IMR-90 (cell line): Measurements from ENCODE around the gene PLEKHA4. TPM values are rescaled to one million over a fixed set of nuclear protein-coding genes. Genes with fewer than 3 reads are reported as not detected.

Source experiments
- ATAC-seq: fragments of 200-7000 bp; cut with Tn5 transposase; 2 replicates; pipeline ENCODE4 v1.9.1; 2020; ENCODE audit warnings: low read depth, mild to moderate bottlenecking, moderate library complexity
- BruUV-seq: library from RNA; stranded (reverse); fragments of 400-500 nt; replicated peaks from 2 replicates; lab custom pipeline; 2021; lab: Mats Ljungman, UMichigan
- CTCF ChIA-PET: fragments of 300-600 bp; formaldehyde crosslinking; extraction: SDS; loops from one replicate; lab custom pipeline; 2021; ENCODE audit warnings: antibody characterized with exemption; lab: Yijun Ruan, JAX
- POLR2A ChIA-PET: fragments of 300-600 bp; sonication (Branson Sonifier 250); formaldehyde crosslinking; loops from one replicate; lab custom pipeline; 2022; ENCODE audit warnings: antibody characterized with exemption; ENCODE audit not compliant: unreplicated experiment; lab: Charles Lee
- DNase-seq: peaks from one replicate; pipeline ENCODE4 v3.0.0; 2013
- H2AFZ ChIP-seq: replicated peaks from 2 replicates; pipeline ENCODE3; 2013; ENCODE audit warnings: low read length, mild to moderate bottlenecking; ENCODE audit not compliant: poor library complexity
- H2AK5ac ChIP-seq: 2 replicates; pipeline ENCODE4 v1.6.1; 2013; ENCODE audit warnings: low read depth, low read length, inconsistent platforms
- H2AK9ac ChIP-seq: replicated peaks from 2 replicates; pipeline ENCODE3; 2013; ENCODE audit warnings: mild to moderate bottlenecking, low read depth, low read length, moderate library complexity; ENCODE audit not compliant: poor library complexity
- H2BK120ac ChIP-seq: 2 replicates; pipeline ENCODE4 v1.6.1; 2013; ENCODE audit warnings: low read depth, low read length, inconsistent platforms
- H2BK15ac ChIP-seq: 3 replicates; pipeline ENCODE4 v1.6.1; 2013; ENCODE audit warnings: low read depth, low read length, inconsistent platforms
- H2BK20ac ChIP-seq: 2 replicates; pipeline ENCODE4 v1.6.1; 2013; ENCODE audit warnings: low read depth, mild to moderate bottlenecking, inconsistent platforms, low read length, moderate library complexity
- H2BK5ac ChIP-seq: 2 replicates; pipeline ENCODE4 v1.6.1; 2013; ENCODE audit warnings: mild to moderate bottlenecking, low read depth, low read length, inconsistent platforms; ENCODE audit not compliant: poor library complexity, severe bottlenecking
- H3K14ac ChIP-seq: replicated peaks from 2 replicates; pipeline ENCODE4 v1.6.1; 2013; ENCODE audit warnings: low read depth, low read length, inconsistent platforms
- H3K18ac ChIP-seq: 2 replicates; pipeline ENCODE4 v1.6.1; 2013; ENCODE audit warnings: low read depth, low read length, control low read depth
- H3K23ac ChIP-seq: 2 replicates; pipeline ENCODE4 v1.6.1; 2013; ENCODE audit warnings: low read depth, low read length, inconsistent platforms
- H3K27ac ChIP-seq: 2 replicates; pipeline ENCODE4 v1.5.1; 2013; ENCODE audit warnings: mild to moderate bottlenecking, control low read depth, low read length; ENCODE audit not compliant: insufficient read depth
- H3K27me3 ChIP-seq: 2 replicates; pipeline ENCODE4 v1.6.1; 2013; ENCODE audit warnings: low read length; ENCODE audit not compliant: control insufficient read depth, insufficient read depth
- H3K36me3 ChIP-seq: 2 replicates; pipeline ENCODE4 v1.6.1; 2013; ENCODE audit warnings: low read length, mixed read lengths; ENCODE audit not compliant: control insufficient read depth, insufficient read depth
- H3K4ac ChIP-seq: 2 replicates; pipeline ENCODE4 v1.6.1; 2013; ENCODE audit warnings: low read depth, low read length, inconsistent platforms
- H3K4me1 ChIP-seq: 2 replicates; pipeline ENCODE4 v1.6.1; 2013; ENCODE audit warnings: low read length, mixed read lengths; ENCODE audit not compliant: control insufficient read depth, insufficient read depth
- H3K4me2 ChIP-seq: 2 replicates; pipeline ENCODE4 v1.6.1; 2013; ENCODE audit warnings: low read depth, mild to moderate bottlenecking, control low read depth, low read length, moderate library complexity
- H3K4me3 ChIP-seq: 2 replicates; pipeline ENCODE4 v1.5.1; 2013; ENCODE audit warnings: low read depth, mild to moderate bottlenecking, control low read depth, low read length, moderate library complexity; ENCODE audit not compliant: insufficient read depth
- H3K56ac ChIP-seq: 2 replicates; pipeline ENCODE4 v1.6.1; 2013; ENCODE audit warnings: low read length, inconsistent platforms; ENCODE audit not compliant: insufficient read depth; ENCODE audit errors: extremely low read depth
- H3K79me1 ChIP-seq, 2 experiments: 2 replicates each; pipeline ENCODE4 v1.6.1; 2013; ENCODE audit warnings: low read length in 2 of 2, inconsistent platforms in 1 of 2, low read depth in 1 of 2
- H3K9ac ChIP-seq: 2 replicates; pipeline ENCODE4 v1.6.1; 2013; ENCODE audit warnings: low read depth, low read length, control low read depth
- H3K9me1 ChIP-seq: 2 replicates; pipeline ENCODE4 v1.6.1; 2013; ENCODE audit warnings: low read length, inconsistent platforms; ENCODE audit not compliant: insufficient read depth
- H3K9me3 ChIP-seq: 2 replicates; pipeline ENCODE4 v1.6.1; 2013; ENCODE audit warnings: low read length; ENCODE audit not compliant: control insufficient read depth, insufficient read depth
- H4K20me1 ChIP-seq: 2 replicates; pipeline ENCODE4 v1.6.1; 2013; ENCODE audit warnings: low read length, inconsistent platforms; ENCODE audit not compliant: insufficient read depth
- H4K5ac ChIP-seq: 2 replicates; pipeline ENCODE4 v1.6.1; 2013; ENCODE audit warnings: mild to moderate bottlenecking, low read depth, low read length, control low read depth
- H4K8ac ChIP-seq, 2 experiments: 2 replicates each; pipeline ENCODE4 v1.6.1; 2013; ENCODE audit warnings: low read depth in 2 of 2, low read length in 2 of 2, control low read depth in 1 of 2, inconsistent platforms in 1 of 2
- H4K91ac ChIP-seq: 2 replicates; pipeline ENCODE4 v1.6.1; 2013; ENCODE audit warnings: low read depth, low read length, inconsistent platforms; ENCODE audit not compliant: insufficient read depth
- CEBPB ChIP-seq: IDR thresholded peaks from 2 replicates; pipeline ENCODE4 v1.6.1; 2012; ENCODE audit warnings: low read depth, low read length, improper control_type of control experiment
- FOS ChIP-seq: fragments of 150-350 bp; IDR thresholded peaks from 2 replicates; pipeline ENCODE4 v1.6.1; 2016; ENCODE audit warnings: low read depth, low read length
- MAFK ChIP-seq: IDR thresholded peaks from 2 replicates; pipeline ENCODE4 v1.6.1; 2012; ENCODE audit warnings: low read depth, low read length, improper control_type of control experiment
- MAZ ChIP-seq: IDR thresholded peaks from 2 replicates; pipeline ENCODE4 v1.6.1; 2012; ENCODE audit warnings: low read depth, mild to moderate bottlenecking, low read length, improper control_type of control experiment, moderate library complexity, borderline replicate concordance
- NFE2L2 ChIP-seq: fragments of 150-350 bp; IDR thresholded peaks from 2 replicates; pipeline ENCODE4 v1.6.1; 2016; ENCODE audit warnings: low read depth, mild to moderate bottlenecking, low read length
- POLR2A ChIP-seq: IDR thresholded peaks from 2 replicates; pipeline ENCODE4 v1.6.1; 2012; ENCODE audit warnings: mild to moderate bottlenecking, low read depth, low read length
- WGBS, 2 experiments: methylation state at CpG; one replicate each; pipeline versions ENCODE4 v1.1.5 to v1.1.7; 2013; ENCODE audit warnings: missing lambda C conversion rate in 2 of 2; ENCODE audit not compliant: insufficient read length in 1 of 2; ENCODE audit errors: extremely low coverage in 2 of 2; 5-methylcytosine and 5-hydroxymethylcytosine counted together
- dilution Hi-C: fragments of 300-500 bp; cut with HindIII; formaldehyde crosslinking; loops from one replicate; pipeline ENCODE4 v1.14.3; 2018; ENCODE audit warnings: low sequenced_read_pairs; ENCODE audit not compliant: unreplicated experiment
- in situ Hi-C: fragments of 300-500 bp; cut with MboI; formaldehyde crosslinking; loops from 3 replicates; pipeline ENCODE4 v1.14.3; 2019; ENCODE audit warnings: low sequenced_read_pairs, inconsistent platforms, mixed read lengths
- intact Hi-C: fragments of 100-400 bp; cut with micrococcal nuclease; formaldehyde crosslinking; loops from 2 replicates; pipeline ENCODE4 v1.10.0; 2022
- polyA plus RNA-seq, 3 experiments: library from polyadenylated mRNA; depleted of rRNA; stranded (reverse); fragments of >200 nt; gene quantifications; 2 replicates each; pipeline ENCODE4 v1.2.3, GENCODE V29; 2012; ENCODE audit warnings: low replicate concordance in 1 of 3
- total RNA-seq: library from RNA; depleted of rRNA; stranded (reverse); fragments of >200 nt; gene quantifications from 2 replicates; pipeline ENCODE4 v1.2.3, GENCODE V29; 2012

PLEKHA4 gene
- total and polyA plus RNA-seq, 2 of the 4 experiments (the other 2 are of a cell fraction), result 4.5 to 14.4 TPM

DNA sequence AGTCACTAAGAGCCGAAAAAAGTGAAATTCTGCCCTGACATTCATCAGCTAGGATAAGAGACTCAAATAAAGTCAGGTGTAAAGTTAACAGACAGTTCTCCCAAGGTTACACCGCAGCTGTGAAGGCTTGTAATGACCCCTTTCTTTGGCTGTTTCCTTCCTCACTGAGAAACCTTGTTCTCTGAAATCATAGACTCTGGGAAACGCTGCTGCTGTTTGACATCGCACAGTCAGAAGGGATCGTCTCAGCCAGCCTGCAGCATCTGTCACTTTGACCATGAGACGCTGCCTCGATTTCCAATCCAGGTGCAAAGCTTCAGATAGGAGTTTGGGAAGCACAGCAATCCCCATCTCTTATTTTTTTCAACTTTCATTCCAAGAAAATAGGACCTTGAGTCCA, 58.3 kb downstream of the PLEKHA4 start:
- H3K9ac ChIP-seq, result peak overlapping the region; percentile 74
- peak overlapping the region; percentile 52; the same call in 1 of the 2 replicates for H3K14ac ChIP-seq

More for the DNA sequence above, 58.3 kb downstream of the PLEKHA4 start:
- Histone ChIP-seq H2BK5ac (no peak overlapping the region), H3K4me1 (peaks cover 5% of the 10 kb centered on the region; the same call in 1 of the 2 replicates), H3K4ac (peak overlapping the region; percentile 61; the same call in 1 of the 2 replicates), H3K4me3 (peak overlapping the region; percentile 46), H3K9me1 (no peaks in the 10 kb centered on the region; the same call in none of the 2 replicates), H3K18ac (no peak overlapping the region), H2BK15ac (no peak overlapping the region), H2BK20ac (no peak overlapping the region), H4K8ac (peak overlapping the region; percentile 33 to 70; a peak in 3 of 4 replicates), H3K23ac (peak overlapping the region; percentile 80), H4K91ac (peak overlapping the region; percentile 21; the same call in 1 of the 2 replicates), H3K56ac (no peak overlapping the region), H2AK9ac (peak overlapping the region; percentile 91), H4K5ac (peak overlapping the region; percentile 84), H3K9me3 (no peaks in the 10 kb centered on the region), H3K27ac (no peak overlapping the region), H3K36me3 (no peaks in the 10 kb centered on the region), H3K27me3 (no peaks in the 10 kb centered on the region), H2BK120ac (no peak overlapping the region), H4K20me1 (peaks cover 6% of the 10 kb centered on the region; the same call in 1 of the 2 replicates), H3K4me2 (peak overlapping the region; percentile 79), H3K79me1 (peaks cover 0 to 18% of the 10 kb centered on the region in 2 experiments; a peak in 1 of 4 replicates), H2AFZ (peak overlapping the region; percentile 95), H2AK5ac (peak overlapping the region; percentile 76)
- intact Hi-C loops (no loop called here), dilution Hi-C loops (no loop called here), in situ Hi-C loops (no loop called here)
- TF ChIP-seq MAZ (no peak), FOS (no peak), NFE2L2 (no peak), MAFK (no peak), CEBPB (no peak), POLR2A (no peak)
- DNase-seq (no peak), ATAC-seq (no peak)
- CTCF ChIA-PET, result interaction anchor here (2.1 kb wide), 1 partner anchor 26 kb away, joined by 7 read pairs; the partner anchor contains the start of gene HSD17B14
- no TSS peak for BruUV-seq
- POLR2A ChIA-PET, result interaction anchor here (1.5 kb wide), 1 partner anchor 12 kb away, joined by 3 read pairs; no protein-coding TSS in a partner anchor
- WGBS, 2 experiments, result 25% methylated on average over 2 of the region's 7 CpGs; no CpG with 5 or more reads in 1 of the 2 experiments
